Measurements from ENCODE around the gene HTT.

DNA sequence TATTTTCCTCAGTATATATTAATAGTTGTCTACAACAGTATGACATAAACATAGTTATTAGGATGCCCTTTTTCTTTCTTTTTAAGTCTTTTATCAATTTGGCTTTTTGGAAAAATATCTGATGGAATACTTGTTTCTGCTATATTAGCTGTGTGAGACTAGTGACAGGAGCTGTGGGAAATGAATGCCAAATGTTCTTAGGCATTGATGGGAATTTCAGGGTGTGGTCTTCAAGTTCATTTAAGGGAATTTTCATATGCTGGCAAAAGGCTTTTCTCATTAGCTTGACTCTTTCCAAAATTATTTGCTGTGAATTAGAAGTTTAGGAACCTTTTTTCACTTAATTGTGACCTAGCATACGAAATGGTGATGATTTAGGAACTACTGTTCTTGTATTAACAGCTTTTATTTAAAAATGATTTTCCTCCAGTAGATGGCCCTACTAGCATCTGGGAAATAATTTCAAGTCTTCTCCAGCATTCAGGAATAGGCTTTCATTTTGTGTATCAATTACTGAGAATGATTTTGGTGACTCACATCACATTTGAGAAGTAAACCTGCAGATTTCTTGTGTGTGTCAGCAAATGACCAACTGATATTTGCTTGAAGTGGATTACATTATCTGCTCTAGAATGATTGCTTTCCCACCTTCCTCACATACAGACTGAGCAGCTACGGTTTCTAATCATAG, 70.9 kb downstream of the HTT start:
- TF ChIP-seq, protein P1, sequence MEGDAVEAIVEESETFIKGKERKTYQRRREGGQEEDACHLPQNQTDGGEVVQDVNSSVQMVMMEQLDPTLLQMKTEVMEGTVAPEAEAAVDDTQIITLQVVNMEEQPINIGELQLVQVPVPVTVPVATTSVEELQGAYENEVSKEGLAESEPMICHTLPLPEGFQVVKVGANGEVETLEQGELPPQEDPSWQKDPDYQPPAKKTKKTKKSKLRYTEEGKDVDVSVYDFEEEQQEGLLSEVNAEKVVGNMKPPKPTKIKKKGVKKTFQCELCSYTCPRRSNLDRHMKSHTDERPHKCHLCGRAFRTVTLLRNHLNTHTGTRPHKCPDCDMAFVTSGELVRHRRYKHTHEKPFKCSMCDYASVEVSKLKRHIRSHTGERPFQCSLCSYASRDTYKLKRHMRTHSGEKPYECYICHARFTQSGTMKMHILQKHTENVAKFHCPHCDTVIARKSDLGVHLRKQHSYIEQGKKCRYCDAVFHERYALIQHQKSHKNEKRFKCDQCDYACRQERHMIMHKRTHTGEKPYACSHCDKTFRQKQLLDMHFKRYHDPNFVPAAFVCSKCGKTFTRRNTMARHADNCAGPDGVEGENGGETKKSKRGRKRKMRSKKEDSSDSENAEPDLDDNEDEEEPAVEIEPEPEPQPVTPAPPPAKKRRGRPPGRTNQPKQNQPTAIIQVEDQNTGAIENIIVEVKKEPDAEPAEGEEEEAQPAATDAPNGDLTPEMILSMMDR (IDR thresholded peaks at IDR 0.05), result peak in 2 of 4 donors; percentile 13 to 35
- TF ChIP-seq POLR2A (IDR thresholded peaks at IDR 0.05), result no peak
